ENCODE measurements around the gene SH2D4B.

The SH2D4B gene

DNA sequence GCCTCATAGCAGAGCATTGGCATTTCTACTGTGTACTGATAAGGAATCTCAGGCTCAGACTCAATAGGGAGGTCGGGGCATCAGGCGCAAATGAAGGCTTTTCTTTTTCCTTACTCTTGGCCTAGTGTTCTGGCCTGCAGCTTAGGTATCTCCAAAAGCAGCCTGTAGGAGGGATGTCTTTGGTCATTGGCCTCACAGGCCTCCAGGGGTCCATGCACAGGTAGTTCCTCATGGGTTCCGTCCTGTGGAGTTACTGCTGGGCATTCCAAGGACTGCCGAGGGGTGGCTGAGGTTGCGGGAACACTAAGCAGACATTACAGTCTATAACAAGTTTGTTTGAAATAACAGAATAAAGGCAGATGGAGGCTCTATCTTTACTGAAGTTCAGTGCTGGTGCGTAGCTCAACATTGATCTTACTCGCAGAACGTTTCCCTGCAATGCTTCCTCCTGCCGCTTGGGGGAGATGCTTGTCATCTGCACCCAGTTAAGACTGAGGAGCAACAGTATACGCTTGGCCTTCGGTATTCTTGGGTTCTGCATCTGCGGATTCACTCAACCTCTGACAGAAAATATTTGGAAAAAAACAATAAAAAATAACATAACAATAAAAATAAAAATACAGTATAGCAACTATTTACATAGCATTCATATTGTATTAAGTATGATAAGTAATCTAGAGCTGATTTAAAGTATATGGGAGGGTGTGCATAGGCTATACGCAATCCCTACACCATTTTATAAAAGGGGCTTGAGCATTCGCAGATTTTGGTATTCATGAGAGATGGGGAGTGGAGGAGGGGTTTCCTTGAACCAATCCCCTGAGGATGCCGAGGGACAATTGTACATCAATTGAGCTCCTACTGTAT is 58.9 kb downstream of the SH2D4B start:
- DNase-seq, result peak; percentile 6

DNA sequence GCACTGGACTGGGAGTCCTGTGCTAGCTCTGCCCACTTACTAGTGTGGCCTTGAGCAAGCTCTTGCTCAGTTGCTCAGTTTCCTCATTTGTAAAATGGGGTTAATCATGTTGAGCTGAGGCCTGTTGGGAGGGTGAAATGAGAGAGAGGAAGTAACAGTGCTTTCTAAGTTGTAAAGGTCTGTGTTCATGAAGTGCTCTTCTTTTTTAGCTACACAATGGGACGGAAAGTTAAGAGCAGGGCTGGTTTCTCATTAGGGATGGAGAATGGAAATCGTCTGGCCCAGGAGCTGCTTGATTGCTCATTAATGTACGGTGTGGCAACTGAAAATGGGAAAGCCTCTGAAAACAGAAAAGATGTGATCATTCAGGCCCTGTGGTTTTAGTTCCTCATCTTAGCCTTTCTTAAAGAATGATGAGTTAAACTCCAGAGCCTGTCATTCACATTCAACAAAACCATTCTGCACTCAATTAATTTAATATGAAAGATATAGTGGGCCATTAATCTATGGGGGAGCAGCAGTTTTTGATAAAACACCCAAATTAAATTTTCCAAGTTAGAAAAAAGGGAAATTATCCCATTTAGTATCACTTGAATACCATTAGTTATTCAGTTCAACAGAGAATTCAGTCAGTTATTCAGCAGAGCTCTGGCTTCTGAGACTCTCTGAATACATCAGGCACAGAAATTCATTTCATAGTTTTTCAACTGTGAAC is 60.5 kb downstream of the SH2D4B start:
- DNase-seq, result no peak

DNA sequence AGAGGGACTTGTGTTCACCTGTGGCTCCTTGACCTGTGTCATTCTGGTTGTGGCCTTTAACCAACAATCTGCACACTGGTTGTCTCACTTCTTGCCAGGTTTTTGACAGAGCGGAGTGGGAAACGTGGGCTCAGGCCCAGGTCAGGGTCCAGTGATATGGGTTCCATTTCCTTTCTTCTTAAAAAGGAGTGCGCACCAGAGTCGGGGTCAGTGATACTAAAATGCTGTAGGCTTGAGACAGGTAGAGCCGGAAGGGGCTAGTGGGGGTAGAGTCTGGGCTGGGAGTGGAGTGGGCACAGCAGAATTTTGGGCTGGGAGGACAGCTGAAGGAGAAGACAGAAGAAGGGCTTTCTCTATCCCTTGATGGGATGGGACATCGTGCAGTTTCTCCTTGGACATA is 61.2 kb downstream of the SH2D4B start:
- DNase-seq, result no peak

DNA sequence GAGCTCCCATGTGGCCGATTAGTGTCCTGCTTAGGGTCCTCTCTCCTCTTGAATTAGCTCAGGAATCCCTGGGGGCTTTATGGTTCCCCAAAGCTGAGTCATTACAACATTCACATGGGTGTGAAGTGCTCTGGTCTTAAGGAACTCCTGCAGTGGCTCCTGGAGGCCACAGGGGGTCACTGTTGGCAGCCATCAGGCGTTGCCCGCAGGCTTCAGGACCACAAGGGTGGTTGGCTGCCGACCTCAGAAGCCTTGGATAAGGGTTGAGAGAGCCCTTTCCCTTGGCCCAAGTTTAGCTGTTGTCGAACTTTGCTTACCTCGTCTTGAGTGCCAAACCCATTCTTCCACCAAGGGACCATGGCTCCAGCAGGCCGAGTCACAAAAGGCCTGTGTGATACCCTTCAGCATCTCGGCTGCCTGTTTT is 61.7 kb downstream of the SH2D4B start:
- DNase-seq, result no peak

DNA sequence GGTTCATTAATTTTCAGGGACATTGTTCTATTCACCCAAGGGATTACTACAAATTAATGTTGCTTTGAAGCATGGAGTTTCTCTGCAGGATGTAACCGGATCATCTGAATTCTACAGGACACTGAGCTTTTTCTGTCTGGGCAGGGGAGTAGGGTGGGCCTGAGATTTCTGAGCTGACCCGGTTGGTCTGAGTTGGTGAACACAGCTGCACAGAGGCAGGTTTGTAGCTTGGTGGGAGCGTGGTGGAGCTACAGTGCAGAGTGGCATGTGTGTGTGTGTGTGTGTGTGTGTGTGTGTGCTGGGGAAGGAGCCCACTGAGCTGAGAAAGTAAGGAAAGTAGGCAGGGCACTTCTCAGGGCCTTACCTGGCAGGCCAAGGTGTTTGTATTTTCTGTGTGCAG is 62.6 kb downstream of the SH2D4B start:
- DNase-seq, result no peak

DNA sequence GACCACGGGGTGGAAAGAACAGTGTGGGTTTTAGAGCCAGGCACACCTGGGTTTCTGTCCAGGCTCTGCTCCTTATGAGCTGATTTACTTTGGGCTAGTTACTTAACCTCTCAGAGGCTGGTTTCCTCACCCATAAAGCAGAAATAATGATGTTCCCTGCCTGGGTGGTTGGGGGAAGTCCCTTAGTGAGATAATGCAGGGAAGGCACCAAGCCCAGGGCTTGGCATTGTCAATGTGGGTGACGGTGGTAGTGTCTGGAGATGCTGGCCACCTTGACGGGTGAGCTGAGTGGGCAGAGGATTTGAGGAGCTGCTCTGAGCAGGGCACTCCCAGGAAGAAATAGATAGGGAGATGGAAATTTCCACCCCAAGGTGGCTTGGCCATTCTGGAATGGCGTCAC is 65.2 kb downstream of the SH2D4B start:
- no peak for DNase-seq

DNA sequence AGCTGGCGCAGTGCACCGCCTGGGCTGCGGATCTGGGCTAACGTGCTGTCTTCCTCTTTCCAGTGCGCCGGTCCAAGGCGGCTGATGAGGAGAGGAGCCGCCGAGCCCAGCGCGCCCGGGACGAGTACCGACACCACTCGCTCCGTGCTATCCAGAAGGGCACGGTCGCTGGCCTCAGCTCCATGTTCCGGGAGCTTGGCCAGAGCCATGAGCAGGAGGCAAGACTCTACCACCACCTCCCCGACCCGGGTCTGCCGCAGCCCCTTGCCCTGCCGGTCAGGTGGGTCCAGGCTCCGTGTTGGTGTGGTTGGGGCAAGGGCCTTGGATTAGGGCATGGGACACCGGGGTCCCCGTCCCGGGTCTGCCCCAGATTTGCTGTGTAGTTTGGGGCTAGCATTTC is 65.8 kb downstream of the SH2D4B start:
- DNase-seq, result no peak

DNA sequence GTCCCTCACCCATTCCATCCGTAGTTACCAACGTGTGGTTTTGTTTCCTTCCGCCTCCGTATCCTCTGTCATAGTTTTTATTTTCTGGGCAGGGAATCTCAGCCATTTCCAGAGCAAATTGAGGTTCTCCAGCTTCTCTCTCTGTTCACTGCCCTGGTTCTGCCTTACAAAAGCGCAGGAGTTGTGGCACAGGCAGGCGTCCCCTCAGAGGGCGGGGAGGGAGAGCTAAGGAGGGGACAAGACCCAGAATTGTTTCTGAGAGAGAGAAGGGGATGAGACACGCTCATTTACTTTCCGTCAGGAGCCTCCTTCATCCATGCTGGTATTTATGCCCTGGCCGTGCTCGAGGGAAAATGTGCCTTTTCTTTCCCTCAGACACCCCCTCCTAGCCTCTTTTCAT is 71.0 kb downstream of the SH2D4B start:
- DNase-seq, result no peak

DNA sequence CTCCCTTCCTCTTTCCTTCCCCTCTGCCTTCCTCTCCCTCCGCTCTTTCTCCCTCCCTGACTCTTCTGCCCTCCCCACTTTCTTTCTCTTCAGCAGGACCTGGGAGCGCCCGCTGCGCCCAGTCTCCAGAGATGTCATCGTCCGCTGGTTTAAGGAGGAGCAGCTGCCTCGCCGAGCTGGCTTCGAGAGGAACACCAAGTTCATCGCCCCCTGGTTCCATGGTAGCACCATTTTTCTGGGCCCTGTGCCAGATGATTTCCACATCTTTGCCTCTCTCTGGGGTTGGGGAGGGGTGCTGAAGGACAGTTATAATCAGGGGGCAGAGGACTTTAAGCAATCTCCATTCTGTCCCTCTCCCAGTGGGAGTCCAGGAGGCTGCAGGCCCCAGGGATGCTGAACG is 71.6 kb downstream of the SH2D4B start:
- DNase-seq, result no peak

DNA sequence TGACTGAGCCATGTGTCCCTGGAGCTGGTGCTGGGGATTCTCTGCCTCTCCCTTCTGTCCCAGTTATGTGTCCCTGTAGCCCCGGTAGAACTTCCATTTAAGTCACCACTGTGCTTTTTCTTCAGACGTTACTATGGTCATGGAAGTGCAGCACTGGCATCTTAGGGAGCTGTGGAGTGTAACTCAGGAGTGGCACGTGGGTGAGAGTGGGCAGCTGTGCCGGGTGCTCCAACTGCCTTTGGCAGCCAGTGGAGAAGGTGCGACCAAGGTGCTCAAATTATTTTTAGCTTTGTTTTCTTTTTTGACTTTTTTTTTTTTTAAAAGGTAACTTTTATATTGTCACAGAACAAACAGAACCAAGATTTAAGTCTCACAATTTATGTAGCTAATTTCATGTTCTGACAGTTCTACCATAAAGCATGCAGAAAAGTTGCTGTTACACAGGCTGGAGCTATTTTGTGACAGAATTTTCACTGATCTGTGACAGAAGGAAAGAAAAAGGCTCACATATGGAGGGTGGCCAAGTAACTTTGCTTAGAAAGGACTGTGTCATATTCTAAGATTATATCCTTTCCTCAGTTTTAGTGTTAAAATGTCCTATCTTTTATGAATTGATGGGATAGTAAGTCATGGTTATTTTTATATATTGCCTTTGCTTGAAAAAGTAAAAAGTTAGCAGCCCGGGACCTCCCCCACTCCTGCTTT is 73.9 kb downstream of the SH2D4B start:
- DNase-seq, result no peak

DNA sequence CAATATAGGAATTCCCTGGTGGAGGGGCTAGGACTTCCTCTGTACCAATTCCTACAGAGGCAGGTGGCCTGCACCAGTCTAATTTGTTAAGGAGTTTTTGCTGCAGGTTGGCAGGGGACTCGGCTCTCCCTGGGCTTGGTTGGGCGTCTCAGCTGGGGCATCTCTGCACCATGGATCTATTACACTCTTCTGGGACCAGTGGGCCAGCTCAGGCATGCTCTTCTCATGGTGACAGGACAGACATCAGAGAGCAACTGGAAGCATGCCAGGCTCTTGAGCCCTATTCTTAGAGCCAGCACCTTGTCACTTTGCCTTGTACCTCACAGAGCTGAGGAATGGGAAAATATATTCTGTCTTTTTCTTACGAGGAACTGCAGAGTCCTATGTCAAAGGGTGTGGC is 74.6 kb downstream of the SH2D4B start:
- DNase-seq, result no peak

DNA sequence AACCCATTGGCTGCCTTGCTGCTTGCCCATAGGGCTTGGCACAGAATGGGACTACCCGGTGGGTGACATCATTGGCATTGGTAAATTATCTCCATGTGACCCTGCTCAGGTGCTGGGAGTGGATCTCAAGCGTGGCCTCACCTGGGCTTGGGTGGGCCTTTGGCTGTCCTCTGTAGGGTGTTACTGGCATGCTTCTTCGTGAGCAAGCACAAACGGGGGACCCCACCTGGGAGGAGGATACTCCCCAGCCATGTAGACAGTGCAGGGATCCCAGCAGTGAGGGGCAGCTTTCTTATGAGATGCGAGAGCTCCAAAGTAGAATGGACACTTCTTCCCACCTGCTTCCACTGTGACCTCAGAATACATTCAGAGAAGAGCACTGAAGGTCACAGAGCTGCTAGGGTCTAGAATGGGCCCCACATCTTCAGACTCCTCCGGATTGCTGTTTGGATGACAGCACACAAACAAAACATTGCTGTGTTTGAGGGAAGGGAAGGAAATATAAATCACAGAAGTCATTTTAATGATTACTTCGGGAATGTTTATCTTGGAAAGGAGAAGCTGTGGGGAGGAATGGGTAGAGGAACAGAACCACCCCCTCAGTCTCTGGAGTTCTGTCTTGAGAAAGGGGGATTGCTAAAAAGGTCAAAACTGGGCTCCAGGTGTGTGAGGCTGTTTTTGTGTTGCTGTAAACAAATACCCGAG is 75.9 kb downstream of the SH2D4B start:
- DNase-seq, result no peak

DNA sequence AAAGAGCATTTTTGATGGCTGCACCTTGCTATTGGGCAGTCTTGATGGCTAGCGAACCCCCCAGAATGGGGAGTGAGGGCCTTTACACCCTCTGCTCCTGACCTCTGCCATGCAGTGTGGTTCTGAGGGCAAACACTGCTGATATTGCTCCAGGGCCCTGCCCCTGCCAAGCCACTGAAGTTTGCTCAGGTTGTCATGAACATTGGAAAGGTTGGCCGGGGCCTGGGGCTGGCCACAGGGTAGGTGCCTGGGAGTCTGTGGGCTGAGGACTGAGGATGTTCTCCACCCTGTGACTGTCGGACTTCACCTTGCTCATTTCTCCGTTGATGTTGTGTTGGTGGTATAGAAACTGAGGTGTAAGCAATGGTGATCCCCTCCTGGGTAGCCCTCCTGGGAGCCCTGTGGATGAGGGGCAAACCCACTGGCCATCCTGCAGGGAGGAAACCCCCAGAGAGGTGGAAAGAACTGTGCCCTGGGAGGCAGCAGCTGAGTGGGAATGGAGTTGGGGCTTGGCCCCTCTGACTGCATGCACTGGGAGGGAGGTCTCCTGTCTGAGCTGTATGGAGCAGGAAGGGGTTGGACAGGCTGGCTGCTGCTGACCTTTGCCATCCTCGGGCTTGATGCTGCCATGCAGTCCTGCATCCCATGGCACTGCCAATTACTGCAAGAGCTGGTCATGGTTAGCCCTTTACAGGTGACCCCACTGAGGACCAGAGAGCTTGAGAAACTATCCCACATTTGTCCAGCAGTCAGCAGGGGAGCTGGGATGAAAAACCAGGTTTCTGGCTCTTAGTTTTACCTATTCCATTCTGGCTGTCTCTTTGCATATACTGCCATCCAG is 77.1 kb downstream of the SH2D4B start:
- no peak for DNase-seq

DNA sequence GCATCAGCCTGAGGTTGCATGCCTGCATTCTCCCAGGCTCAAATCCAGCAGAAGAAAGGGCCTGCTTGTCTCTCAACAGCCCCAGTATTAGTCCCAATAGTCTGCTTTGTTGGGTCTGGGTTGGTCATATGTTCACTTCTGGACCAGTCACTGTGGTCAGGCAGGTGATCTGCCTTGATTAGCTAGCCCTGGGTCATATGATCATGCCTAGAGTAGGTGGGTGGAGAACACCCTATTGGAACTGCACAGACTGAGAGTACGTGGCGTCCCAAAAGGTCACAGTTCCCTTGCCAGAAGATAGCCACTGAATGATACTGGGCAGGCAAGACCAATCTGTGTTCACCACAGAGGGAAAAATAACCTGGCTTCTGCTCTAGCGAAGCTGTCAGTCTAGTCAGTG is 80.1 kb downstream of the SH2D4B start:
- no peak for DNase-seq

DNA sequence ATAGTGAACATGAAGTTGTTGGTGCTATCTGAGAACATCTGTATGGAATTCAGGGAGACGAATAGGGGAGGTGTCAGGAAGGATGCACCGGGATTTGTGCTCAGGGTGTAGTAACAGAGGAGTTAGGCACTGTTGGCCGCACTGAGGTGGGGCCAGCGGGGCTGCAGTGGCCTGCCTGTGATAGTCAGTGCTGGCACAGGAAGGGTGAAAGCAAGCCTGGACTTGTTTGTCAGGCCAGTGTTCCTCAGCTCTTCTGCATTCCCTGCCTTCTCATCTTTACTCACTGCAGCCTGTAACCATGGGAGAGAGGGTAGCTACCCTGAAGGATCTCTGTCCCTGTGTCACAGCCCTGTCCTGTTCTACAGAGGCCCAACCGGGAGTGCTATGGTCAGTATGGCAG is 81.3 kb downstream of the SH2D4B start:
- DNase-seq, result no peak

DNA sequence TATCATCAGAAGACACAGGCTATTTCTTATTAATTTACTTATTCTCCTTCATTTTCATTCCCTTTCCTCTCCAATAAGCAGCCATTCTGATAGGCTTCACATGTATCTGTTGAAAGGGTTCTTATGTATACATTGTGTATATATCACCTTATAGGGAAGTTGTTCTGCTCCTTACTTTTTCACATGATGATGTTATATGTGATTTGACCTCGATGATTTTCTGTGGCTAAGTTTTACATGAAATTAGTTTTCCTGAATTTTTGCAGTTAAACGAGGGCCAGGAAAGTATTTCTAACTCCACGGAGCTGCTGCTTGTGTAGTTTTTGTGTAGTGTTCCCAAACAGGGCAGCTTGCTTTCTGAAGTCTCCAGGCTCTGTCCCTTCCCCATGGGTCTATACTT is 84.5 kb downstream of the SH2D4B start:
- DNase-seq, result no peak

DNA sequence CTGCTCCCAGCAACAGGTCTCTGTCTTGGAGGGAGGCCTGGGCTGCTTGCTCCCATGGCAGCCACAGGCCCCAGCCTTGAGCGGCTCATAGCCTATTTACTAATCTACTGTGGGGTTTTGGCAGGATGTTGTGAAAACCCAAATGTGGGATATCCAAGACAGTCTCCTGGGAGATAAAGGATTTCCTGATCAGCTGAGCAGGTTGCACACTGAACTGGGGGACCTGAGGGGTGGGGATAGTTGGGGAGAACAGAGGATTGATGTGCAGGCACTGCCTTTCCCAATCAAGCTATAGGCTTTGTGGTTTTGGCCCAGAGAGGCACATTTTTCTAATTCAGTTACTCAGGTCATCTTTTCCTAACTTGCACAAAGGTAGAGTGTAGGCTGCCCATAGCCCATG is 92.6 kb downstream of the SH2D4B start:
- DNase-seq, result no peak

DNA sequence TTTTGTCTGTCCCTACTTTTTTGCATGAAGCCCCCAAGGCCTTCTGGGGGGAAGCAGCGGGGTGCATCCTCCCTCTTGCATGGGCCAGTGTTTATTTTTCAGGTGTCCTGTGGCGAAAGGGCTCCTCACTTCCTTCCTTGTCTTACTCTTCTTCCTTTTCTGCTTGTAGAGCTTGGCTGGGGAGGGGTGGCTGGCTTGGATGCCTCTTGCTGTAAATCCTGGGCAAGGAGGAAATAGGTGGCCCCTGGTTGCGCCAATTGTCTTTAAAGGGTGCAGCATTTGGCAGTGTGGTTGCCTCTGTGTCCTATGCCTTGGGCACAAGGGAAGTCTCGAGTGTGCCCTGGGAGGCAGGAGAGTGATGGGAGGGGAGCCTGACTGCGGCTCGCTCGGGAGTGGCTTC is 95.0 kb downstream of the SH2D4B start:
- no peak for DNase-seq

DNA sequence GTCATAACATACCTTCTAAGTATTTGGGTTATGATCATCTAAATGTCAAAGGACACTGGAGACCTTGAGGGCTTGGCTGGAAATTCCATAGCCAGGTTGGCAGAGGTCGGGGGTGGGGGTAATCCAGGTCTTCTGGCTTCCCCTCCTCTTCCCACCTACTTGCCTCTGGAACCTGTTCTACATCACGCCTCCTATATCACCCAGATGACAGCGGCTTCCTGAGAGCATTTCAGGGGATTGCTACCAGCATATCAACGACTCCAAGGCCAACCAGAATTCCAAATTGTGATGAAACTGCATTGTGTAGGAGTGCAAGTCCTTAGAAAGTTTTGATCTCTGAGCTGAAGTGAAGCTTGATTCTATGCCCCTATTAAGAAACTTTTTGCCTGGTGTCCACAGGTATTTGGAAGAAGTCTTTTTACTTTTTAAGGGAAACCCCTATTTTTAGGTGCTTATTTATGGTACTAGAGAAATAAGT is 95.7 kb downstream of the SH2D4B start:
- no peak for DNase-seq

DNA sequence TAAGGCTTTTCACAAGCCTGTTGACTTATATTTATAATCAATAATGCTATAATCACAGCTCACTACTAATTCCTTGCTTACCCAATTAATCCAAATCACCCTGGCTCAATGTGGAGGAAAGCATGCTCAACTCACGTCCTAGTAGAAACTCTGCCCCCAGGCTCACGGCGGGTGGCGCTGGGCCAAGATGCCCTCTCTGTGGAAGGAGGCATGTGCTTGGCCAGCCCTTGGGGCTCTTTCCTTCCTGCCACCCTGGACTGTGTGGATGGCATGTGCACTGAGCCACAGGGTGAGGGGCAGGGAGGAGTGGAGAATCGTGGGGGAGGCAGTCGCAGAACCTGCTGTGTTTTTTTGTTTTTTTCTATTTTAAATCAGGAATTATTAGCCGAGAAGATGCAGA is 96.2 kb downstream of the SH2D4B start:
- DNase-seq, result no peak

DNA sequence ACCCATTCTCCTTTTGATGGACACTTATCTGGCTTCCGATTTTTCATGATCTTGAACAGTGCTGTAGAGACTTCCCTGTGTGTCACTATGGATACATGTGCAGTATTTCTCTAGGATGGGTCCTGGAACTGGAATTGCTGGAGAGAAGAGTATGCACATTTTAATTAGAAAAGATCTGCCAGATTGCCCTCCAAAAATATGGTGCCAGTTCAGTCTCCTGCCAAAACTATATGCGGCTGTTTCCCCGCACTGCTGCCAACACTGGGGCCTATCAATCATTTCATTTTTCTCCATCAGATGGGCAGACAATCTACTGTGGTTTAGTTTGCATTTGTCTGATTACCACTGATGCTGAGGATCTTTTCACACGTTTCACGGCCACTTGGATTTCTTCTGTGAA is 105.0 kb downstream of the SH2D4B start:
- no peak for DNase-seq

DNA sequence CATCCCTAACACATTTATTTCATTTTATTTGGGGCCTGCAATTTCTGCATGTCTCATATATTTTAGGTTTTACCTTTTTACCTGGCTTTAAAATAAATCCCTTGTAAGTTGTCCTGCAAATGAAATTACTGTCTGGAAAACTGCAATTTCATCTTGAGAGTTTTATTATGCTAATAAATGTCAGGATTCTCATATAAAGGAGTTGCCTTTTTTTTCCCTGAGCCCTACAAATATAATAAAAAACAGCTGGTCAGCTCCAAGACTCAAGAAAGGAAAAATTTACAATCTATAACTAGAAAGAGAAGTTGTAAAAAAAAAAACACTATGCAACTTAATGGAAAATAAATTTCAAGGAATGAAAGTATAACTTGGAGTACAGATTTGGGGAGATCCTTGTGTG is 108.7 kb downstream of the SH2D4B start:
- no peak for DNase-seq
